Measurements from ENCODE around the gene CEP128.

Gene CEP128

GRCh38 chr14:80948291-80948690 lies 6.8 kb upstream of the CEP128 start (continued):
- no peak for TF ChIP-seq ZNF426 (tag by site-specific recombination; IDR thresholded peaks at IDR 0.05)
- no peak for TF ChIP-seq SCRT1 (tag by site-specific recombination; IDR thresholded peaks at IDR 0.05; ENCODE audit: borderline replicate concordance)
- no peak for TF ChIP-seq ZNF473 (tag by site-specific recombination; IDR thresholded peaks at IDR 0.05)
- TF ChIP-seq ZNF792 (tag by site-specific recombination; IDR thresholded peaks at IDR 0.05), result no peak
- TF ChIP-seq ZNF785 (tag by site-specific recombination; IDR thresholded peaks at IDR 0.05), result no peak

GRCh38 chr14:80946797-80947196 lies 5.3 kb upstream of the CEP128 start:
- TF ChIP-seq ZNF223 (tag by site-specific recombination; IDR thresholded peaks at IDR 0.05), result no peak
- Histone ChIP-seq H3K4me3 (ENCODE audit: low read depth, low read length) (no peak overlapping the region), H3K4me1 (ENCODE audit: control insufficient read depth, insufficient read depth, low read length) (0 out of 2 replicates have a peak, but pooled peaks cover 4% of the 10 kb centered on the region), H3K9me3 (ENCODE audit: control insufficient read depth, insufficient read depth, low read depth, low read length) (no peaks in the 10 kb centered on the region), H3K36me3 (ENCODE audit: control insufficient read depth in 2 of 2, insufficient read depth in 1 of 2, low read length in 2 of 2) (no peaks in the 10 kb centered on the region), H3K27ac (ENCODE audit: extremely low read depth, low read depth, low read length) (no peak overlapping the region)
- CTCF ChIA-PET, result interaction anchor here (1.2 kb wide), 1 partner anchor 9 kb away, joined by 3 read pairs; the partner anchor contains the start of gene TSHR
- POLR2A ChIA-PET, result no interaction called here

GRCh38 chr14:80946187-80946586 lies 4.6 kb upstream of the CEP128 start:
- ChIA-PET POLR2A (no interaction called here), CTCF (no interaction called here)
- Histone ChIP-seq H3K4me3 (ENCODE audit: low read depth, low read length) (no peak overlapping the region), H3K4me1 (ENCODE audit: control insufficient read depth, insufficient read depth, low read length) (0 out of 2 replicates have a peak, but pooled peaks cover 4% of the 10 kb centered on the region), H3K36me3 (ENCODE audit: control insufficient read depth in 2 of 2, insufficient read depth in 1 of 2, low read length in 2 of 2) (no peaks in the 10 kb centered on the region), H3K27ac (ENCODE audit: extremely low read depth, low read depth, low read length) (no peak overlapping the region), H3K9me3 (ENCODE audit: control insufficient read depth, insufficient read depth, low read depth, low read length) (no peaks in the 10 kb centered on the region)
- TF ChIP-seq ZNF514 (tag by site-specific recombination; IDR thresholded peaks at IDR 0.05), result no peak
- no peak for TF ChIP-seq ZNF701 (tag by site-specific recombination; IDR thresholded peaks at IDR 0.05)
- no peak for TF ChIP-seq ZNF623 (tag by site-specific recombination; IDR thresholded peaks at IDR 0.05)
- TF ChIP-seq ZNF776 (tag by site-specific recombination; IDR thresholded peaks at IDR 0.05; ENCODE audit: borderline replicate concordance), result no peak
- TF ChIP-seq ZSCAN5A (tag by site-specific recombination; IDR thresholded peaks at IDR 0.05), result no peak
- no peak for TF ChIP-seq ZSCAN18 (tag by site-specific recombination; IDR thresholded peaks at IDR 0.05)
- TF ChIP-seq ZNF510 (tag by site-specific recombination; IDR thresholded peaks at IDR 0.05; ENCODE audit: insufficient replicate concordance), result no peak
- no peak for TF ChIP-seq ZBTB49 (tag by site-specific recombination; IDR thresholded peaks at IDR 0.05; ENCODE audit: low read depth)
- no peak for TF ChIP-seq ZFP41 (tag by site-specific recombination; IDR thresholded peaks at IDR 0.05; ENCODE audit: borderline replicate concordance)
- TF ChIP-seq ZBTB48 (tag by site-specific recombination; IDR thresholded peaks at IDR 0.05), result no peak
- no peak for TF ChIP-seq SETDB1 (IDR thresholded peaks at IDR 0.05; ENCODE audit: insufficient read length, low read length)
- TF ChIP-seq OVOL3 (tag by site-specific recombination; IDR thresholded peaks at IDR 0.05), result no peak
- TF ChIP-seq ZXDB (tag by site-specific recombination; IDR thresholded peaks at IDR 0.05), result no peak
- TF ChIP-seq MEIS1 (CRISPR knock-in tag; IDR thresholded peaks at IDR 0.05; ENCODE audit: borderline replicate concordance), result no peak
- no peak for TF ChIP-seq ZNF571 (tag by site-specific recombination; IDR thresholded peaks at IDR 0.05)
- TF ChIP-seq ZNF341 (tag by site-specific recombination; IDR thresholded peaks at IDR 0.05; ENCODE audit: low read depth), result no peak
- no peak for TF ChIP-seq TSHZ1 (tag by site-specific recombination; IDR thresholded peaks at IDR 0.05; ENCODE audit: borderline replicate concordance)
- TF ChIP-seq ZNF843 (tag by site-specific recombination; IDR thresholded peaks at IDR 0.05), result no peak

Data from HEK293 (cell line).